HG02763 (cell line): Measurements from ENCODE around the gene APLP2.
"Not testable (repeated sequence)": the region's sequence is repeated elsewhere in the genome, so short reads cannot be mapped to it uniquely, and the experiment has no call there.

ENCODE experiments used
- ATAC-seq: cut with Tn5 transposase; IDR thresholded peaks from one replicate; pipeline ENCODE4 v1.9.1; 2021; ENCODE audit warnings: mild to moderate bottlenecking, moderate library complexity; ENCODE audit not compliant: unreplicated experiment

Gene APLP2

GRCh38 chr11:130165601-130166456 is 96.1 kb downstream of the APLP2 start:
- ATAC-seq = no peak

- ATAC-seq = no peak
Measured at GRCh38 chr11:130166457-130166784, 96.7 kb downstream of the APLP2 start.

DNA sequence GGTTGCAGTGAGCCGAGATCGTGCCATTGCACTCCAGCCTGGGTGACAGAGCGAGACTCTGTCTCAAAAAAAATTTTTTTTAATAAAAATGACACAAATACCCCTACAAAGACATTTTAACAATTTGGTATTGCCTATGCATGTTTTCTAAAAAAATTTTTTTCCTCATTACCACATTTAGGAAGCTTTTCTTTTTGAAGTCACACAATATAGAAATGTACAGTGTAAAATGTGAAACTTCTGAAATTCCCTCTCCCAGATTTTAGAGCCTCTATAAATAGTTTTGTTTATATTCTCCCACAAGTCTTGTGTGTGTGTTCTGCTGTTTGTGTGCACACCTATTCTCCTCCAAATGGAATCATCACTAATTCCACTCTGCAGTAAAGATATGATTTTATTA is 97.5 kb downstream of the APLP2 start:
- no peak for ATAC-seq

- ATAC-seq = no peak
Measured at GRCh38 chr11:130168105-130168504, 98.4 kb downstream of the APLP2 start.

DNA sequence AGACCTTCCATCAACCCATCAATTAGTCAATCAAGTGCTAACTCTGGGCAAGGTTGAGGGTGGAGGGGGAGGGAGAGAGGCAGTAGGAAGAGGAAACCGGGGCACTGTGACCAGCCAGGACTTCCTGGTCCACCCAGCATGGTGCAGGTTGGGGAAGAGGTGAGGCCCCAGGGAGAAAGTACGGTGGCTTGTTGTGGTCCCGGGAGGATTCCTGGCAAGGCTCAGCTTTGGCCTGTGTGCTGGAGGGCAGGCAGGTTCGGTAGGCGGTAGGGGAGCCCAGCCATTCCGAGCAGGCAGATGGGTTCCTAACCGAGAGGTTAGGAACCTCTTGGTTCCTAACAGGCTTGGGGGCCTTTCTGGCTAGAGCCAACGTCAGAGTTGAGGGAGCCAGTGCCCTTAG is 100.7 kb downstream of the APLP2 start:
- ATAC-seq = no peak

GRCh38 chr11:130171534-130171933 is 101.8 kb downstream of the APLP2 start:
- ATAC-seq = no peak

- not testable (repeated sequence) for ATAC-seq
Measured at GRCh38 chr11:130172001-130172400, 102.3 kb downstream of the APLP2 start.

- ATAC-seq = no peak
Measured at GRCh38 chr11:130174642-130175041, 104.9 kb downstream of the APLP2 start.

DNA sequence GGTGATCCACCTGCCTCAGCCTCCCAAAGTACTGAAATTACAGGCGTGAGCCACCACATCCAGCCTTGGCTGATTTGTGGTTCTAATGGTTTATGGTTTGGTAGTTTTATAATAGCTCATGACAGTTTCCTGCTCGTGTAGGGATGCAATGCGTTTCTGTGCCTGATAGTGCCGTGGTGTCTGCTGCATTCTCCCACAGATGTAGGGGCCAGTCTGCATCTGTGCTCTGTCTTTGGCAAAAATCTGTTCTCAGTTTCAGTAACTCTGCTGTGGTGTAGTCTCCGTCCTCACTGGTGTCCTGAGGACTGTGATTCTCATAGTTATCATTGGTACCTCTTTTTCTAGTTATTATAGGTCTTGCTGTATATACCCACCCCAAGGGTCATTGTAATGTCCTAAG is 106.2 kb downstream of the APLP2 start:
- no peak for ATAC-seq

DNA sequence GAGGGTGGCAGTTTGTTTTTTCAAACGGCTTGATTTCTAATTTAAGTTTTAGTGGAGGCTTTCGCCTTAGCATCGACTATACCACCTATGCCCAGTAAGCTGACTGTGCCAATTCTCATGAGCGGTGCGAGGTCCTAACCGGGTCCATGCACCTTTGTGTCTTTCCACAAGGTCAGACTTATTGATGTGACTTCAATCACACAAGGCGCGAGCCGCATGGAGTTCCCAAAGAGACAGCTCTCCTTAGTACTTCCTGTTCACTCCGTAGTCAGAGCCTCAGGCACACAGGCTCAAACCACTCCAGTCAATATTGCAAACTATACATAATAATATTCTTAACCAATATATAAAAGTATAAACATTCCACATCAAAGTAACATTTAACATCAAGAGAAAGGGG is 108.1 kb downstream of the APLP2 start:
- no peak for ATAC-seq

DNA sequence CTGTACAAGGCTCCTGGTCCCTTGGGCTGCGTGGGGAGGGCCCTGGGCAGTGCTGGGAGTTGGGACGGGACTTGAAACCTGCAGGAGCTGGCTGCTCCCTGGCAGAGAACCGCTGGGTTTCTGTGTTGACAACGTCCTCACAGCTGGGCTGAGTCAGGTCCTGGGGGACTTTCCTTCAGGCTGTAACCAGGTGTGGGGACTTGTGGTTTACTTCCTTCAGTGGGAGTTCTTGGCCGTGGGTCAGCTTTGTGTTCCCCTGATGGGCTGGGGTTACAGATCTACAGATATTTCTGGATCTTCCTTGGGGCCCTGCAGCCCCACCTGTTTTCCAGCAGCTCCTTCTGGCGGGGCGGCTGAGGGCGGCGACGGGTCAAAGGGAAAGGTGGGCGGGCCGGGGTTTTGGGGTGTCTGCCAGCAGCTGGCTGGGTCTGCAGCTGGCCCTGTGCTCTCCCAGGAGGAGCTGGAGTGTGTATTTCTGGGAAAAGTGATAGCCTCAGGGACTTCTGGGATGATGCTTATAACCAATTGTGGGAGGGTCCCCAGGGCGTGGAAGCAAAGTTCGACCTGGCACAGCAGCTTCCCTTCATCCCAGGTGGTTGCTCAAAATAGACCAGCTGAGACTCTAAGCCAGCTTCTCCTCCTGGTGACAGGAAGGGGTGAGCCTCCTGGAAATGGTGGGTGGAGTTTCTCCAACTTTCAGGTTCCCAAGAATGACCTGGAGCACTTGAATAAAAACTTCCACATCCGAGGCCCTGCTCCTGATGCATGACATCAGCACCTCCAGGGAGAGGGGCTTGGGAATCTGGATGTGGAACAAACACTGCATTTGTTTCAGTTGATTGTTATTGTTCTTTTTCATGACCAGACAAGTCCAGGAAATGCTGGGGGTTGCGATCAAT is 109.0 kb downstream of the APLP2 start:
- no peak for ATAC-seq

- ATAC-seq = no peak
Measured at GRCh38 chr11:130179396-130180306, 110.0 kb downstream of the APLP2 start.

DNA sequence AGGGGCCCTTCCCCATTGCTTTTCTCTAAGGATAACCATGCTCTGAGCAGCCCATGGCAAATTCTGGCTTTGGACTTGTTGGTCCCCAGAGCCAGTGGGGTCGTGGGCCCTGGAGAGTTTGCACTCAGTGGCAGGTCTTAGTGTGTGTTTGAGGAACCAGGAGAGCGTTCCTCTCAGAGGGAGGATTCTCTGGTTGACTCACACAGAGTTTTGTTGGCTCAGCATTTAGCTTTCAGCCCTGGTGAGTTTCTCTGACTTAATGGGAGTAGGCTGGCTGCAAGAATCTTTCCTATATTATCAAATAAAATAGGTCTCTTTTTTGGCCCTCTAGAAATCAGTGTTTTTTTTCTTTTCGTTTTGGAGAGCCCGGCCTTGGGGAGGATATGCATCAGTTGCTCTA is 110.8 kb downstream of the APLP2 start:
- no peak for ATAC-seq

DNA sequence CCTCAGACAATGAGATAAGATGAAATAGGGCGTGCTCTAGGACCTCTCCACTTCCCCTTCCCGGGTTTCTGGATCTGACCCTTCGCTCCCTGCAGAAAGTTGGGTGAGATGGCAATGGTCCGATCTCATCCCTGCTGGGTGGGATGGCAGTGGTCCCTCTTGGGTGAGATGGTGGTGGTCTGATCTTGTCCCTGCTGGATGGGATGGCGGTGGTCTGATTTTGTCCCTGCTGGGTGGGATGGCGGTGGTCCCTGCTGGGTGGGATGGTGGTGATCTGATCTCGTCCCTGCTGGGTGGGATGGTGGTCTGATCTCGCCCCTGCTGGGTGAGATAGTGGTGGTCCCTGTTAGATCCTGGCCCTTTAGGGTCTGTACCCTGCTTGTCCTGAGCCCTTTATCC is 111.2 kb downstream of the APLP2 start:
- no peak for ATAC-seq

DNA sequence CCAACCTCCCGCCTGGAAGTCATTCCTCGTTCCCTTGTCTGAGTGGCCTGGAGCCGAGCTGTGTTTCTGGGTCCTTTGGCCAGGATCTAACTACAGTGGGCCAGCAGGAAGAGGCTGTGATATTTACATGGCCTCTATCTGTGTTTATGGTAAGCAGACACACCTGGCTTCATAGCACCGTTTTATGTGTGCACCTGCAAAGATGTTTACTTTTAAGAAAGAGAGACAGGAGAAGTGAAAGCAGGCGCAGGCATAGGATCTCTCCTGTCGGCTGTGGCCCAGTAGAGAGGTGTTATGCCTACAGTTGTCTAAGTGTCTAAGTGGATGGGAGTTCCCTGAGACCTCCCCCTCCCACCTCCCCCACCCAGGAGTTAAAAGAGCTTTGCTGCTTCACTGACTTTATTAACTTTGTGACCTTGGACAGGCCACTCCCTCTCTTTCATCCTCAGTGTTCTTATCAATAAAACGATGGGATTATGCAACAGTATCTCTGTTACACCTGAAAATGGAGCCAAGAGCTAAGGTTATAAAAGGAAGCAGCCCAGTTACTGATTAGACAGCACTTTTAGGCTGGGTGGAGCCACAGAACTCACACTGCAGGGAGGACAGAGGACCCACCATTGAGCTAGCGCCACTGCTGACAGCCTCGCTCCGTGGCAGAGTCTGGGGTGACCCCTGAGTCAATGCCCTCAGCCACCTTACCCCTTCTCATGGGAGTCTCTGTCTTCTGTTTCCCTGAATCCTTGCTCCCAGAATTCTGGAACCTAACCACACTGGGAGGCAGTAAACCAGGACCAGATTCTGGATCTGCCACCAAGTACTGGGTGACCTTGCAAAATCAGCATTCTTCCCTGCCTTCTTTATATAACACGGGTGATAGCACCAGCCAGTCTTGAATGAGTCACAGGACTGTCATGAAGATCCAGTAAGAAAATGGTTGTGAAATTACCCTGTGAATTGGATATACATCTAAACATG is 111.9 kb downstream of the APLP2 start:
- peak; percentile 60 for ATAC-seq

DNA sequence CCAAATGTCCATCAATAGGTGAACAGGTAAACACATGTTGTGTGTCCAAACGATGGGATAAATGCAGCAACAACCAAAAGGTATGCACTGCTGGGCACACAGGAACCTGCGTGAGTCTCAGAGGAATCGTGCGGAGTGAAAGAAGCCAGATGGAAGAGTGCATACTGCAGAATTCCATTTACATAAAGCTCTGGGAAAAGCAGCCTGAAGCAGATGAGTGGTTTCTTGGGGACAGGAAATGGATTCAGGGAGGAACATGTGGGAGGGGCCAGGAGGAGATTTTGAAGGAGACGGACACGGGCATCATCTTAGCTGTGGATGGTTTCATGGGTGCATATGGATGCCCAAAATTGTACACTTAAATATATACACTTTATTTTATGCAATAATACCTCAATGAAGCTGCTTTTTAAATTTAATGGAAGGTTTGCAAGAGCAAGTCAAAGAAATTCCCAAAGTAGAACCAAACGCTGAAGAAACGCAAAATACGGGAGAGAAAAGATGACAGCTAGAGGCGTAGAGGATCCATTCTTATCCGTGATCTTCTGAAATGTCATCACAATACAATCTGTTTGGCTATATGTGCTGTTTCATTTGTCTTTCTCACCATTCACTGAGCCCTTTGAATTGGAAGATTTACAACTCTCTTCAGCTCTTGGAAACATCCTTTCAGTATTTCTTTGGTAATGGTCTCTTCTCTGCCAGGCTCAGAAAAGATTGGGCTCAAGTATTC is 114.3 kb downstream of the APLP2 start:
- no peak for ATAC-seq

DNA sequence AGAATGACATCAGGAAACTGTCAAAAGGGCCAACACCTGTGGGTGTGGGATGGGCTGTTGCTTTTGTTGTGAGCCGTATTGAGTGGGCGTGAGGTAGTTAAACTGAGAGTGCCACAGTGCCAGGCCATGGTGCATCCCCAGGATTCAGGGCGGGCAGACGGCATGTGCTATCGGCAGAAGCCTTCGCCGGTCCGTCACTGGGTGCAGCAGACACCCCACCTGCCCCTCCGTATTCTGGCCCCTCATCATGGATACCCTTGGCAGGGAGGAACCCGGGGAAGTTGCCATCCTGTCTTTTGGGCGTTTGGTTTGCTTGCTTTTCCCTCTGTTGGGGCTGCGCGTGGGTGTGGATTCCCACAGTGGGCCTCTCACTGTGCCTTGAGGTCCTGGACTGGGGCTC is 117.4 kb downstream of the APLP2 start:
- ATAC-seq = no peak

- no peak for ATAC-seq
Measured at GRCh38 chr11:130188047-130188446, 118.4 kb downstream of the APLP2 start.
